8988T (cell line): ENCODE data around the gene GIPC3.

Experiments
- DNase-seq: peaks from one replicate; pipeline ENCODE4 v3.0.0; 2011

Gene GIPC3, protein sequence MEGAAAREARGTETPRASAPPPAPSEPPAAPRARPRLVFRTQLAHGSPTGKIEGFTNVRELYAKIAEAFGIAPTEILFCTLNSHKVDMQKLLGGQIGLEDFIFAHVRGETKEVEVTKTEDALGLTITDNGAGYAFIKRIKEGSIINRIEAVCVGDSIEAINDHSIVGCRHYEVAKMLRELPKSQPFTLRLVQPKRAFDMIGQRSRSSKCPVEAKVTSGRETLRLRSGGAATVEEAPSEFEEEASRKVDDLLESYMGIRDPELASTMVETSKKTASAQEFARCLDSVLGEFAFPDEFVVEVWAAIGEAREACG

DNA sequence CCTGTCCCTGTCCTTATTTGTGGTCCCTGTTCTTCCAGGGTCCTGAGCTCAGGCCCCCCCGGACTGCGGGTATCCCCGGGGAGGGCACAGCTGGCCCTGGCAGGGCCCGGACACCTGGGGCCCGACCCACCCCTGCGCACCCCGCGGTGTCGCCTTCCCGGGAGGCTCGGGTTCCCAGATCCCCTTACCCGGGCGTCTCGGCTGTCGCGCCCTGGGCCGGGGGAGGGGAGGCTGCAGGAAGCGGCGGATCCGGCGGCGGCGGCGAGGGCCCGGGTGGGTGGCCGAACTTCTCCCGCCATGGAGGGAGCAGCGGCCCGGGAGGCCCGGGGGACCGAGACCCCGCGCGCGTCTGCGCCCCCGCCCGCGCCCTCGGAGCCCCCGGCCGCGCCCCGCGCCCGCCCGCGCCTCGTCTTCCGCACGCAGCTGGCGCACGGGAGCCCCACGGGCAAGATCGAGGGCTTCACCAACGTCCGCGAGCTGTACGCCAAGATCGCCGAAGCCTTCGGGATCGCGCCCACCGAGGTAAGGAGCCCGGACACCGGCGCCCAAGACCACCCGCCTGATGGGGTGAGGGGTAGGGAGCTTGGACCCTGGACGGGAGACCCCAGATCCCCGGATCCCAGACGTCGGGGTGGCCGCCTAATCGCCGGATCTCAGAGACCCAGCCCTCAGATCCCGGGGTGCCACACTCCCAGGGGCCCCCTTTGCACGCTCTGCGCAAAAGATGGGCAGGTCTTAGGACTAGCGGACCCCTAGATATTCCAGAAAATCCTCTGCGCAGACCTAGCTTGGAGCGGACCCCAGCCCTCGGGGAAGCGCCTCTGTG, at the start of gene GIPC3:
TSS of gene GIPC3 (plus strand) at position 178 of the 826 bp plus-strand sequence. CDS start at position 298, 120 bp downstream.
- no peak for DNase-seq

DNA sequence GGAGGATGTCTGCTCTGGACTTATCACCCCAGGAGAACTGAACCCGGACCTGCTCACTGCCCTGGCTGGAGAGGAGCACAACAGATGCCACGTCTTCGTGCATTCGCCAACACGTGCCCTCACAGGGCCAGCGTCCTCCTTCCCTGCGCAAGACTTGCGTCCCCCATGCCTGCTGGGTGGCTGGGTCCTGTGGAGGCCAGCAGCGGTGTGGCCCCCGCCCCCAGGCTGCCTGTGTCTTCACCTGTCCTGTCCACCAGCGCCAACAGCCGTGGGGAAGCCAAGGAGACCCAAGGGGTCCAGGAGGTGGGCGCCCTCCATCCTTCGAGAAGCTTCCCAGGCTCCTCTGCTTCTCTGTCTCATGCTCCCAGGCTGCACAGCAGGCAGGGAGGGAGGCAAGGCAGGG, 49.7 kb upstream of the GIPC3 start:
- DNase-seq = no peak

DNA sequence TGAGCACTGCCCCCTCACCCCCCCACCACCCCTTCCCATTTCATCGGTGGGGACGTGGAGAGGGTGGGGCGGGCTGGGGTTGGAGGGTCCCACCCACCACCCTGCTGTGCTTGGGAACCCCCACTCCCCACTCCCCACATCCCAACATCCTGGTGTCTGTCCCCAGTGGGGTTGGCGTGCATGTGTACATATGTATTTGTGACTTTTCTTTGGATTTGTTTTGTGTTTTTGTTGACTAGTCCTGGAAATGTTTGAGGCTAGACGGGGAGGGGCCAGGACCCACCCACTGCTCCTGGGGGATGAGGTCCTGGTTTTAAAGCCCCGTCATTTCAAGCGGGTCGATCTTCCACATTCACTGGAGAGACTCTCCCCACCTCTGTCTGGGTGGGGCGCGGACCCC, 49.3 kb upstream of the GIPC3 start:
- no peak for DNase-seq

DNA sequence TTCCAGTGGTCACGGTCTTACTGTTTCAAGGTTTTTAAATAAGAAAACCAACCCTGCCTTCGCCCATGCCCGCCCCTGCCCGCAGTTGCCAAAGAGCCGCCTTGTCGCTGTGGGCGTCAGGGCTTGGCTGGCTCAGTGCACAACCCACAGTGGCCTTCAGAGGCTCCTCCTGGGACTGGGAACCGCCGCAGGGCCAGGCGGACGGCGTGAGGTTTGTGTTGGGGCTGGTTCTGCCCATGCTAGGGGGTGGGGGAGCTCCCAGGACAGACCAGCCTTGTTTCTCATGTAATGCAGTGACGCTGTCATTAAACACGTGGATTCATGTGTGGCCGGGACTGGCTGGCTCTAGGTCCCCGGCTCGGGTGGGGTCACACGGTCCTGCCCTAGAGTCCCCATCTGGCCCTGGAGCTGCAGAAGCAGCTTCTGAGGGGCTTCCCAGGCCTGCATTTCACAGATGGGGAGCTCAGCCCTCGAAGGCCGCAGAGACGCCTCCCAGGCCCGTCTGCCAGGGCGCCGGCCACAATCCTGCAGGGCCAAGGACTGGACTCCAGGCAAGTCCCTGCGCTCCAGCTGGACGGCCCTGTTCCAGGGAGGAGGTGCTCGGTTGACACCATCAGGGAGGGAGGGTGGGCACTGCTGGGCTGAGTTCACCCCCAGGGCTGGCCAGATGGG, 48.7 kb upstream of the GIPC3 start:
- DNase-seq = no peak

DNA sequence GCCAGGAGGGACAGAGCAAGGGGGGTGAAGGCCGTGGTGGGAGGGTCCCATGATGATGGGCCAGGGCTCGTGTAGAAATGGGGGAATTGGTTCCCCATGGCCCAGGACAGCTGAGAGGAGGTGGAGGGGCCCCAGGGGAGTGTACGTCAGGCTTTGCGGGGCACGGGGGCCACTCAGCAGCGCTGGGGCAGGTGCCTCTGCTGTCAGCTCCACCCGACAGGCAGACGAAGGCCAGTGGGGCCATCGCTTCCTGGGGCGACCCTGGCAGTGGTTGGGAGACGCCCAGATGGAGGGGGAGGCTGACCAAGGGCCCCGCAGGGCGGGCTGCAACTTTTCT, 48.2 kb upstream of the GIPC3 start:
- no peak for DNase-seq

DNA sequence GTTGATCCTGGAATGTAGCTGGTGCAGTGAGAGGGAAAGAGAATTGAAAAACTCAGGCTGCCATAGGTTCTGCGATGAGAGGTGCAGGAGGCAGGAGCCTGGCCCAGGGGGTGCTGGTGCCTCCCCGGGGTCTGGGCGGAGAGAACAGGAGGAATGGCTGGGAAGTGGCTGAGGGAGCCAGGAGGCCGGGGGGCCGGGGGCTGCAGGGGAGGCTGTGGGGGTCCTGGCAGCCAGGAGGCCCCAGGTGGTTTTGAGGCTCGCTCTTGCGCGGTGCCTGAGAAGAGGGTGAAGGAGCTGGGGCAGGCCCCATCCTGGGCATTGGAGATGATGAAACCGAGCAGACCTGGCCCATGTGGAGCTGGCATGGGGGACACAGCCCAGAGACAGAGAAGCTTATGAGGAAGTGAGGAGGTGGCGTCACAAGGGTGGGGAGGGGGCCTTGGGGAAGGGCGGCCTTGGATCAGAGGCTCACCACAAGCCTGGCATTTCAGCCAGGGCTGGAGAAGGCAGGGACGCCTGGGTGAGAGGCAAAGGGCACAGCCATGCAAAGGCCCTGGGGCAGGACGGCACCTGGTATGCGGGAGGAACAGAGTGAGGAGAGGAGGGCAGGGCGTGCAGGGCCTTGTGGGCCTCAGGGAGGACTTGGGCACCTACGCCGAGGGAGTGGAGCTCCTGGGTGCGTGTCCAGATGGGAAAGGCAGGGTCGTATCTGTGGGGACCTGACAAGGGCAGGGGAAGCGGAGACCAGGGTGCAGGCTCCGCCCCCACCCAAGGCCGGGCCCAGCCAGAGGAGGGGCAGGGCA, 47.6 kb upstream of the GIPC3 start:
- DNase-seq = no peak

DNA sequence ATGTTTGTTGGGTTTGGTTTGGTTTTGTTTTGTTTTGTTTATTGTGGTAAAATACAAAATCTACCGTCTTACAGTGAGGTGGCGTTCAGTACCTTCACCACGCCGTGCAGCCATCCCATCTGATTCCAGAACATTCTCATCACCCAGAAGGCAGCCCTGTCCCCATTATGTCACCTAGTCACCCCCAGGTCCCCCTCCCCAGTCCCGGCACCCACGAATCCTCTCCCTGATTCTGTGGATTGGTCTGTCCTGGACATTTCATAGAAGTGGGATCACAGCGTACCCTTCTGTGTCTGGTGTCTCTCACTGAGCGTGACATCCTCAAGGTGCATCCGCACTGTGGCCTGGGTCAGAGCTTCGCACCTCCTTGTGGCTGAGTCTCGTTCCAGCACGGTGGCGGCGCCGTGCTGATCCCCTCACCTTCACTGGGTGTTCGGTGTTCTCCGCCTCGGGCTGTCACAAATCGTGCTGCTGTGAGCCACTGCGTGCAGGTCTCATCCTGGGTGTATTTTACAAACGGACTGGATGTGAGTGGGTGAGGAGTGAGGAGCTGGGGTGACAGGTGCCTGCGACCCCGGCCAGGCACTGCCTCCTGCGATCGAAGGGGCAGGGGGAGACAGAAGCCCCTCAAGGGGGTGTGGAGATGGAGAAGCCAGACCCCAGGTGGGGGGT, 46.9 kb upstream of the GIPC3 start:
- no peak for DNase-seq

DNA sequence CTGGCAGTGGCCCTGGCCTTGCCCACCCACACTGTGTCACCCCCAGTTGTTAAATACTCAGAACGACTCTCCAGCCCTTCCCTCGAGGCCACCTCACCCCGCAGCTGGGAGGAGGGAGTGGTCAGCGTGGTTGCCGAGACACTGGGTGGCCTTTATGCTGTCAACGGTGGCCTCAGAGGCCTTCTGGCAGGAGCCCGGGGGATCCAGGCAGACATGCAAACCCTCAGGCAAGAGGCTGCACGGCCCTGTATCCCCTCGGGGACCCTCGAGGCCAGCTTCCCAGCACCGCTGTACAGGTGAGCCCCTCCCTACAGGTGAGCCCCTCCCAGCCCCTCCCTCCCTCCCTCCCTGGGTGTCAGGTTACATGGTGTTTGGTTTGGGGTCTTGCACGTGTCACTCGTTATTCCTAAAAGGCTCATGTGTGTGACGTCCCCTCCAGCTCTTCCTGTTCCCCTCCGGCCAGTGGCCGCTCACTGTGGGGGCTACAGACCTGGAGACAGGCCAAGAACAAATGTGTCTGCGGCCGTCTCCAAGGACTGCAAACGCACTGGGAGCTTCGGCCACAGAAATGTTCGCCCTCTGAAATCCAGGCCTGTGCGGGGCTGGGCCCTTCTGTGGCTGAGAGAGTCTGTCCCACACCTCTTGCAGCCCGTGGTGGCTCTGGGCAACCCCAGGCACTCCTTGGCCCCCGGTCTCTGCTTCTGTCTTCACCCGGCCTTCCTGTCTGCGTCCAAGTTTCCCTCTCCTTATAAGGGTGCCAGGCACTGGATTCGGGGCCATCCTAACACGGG, 46.1 kb upstream of the GIPC3 start, which contains the start of gene TEKTIP1:
TSS of gene TEKTIP1 (plus strand) at position 210 of the 791 bp plus-strand sequence. CDS start at position 214, 4 bp downstream.
- no peak for DNase-seq

DNA sequence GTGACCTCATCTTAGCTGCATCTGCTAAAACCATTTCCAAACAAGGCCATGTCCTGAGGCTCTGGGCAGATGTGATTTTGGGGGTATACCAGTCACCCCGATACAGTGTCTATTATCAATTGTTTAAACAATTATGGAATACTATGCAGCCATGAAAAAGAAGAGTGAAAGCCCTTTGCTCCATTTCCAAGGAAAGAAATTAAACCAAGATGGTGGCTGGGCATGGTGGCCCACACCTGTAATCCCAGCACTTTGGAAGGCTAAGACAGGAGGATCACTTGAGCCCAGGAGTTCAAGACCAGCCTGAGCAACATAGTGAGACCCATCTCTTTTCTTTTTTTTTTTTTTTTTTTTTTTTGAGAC, 45.5 kb upstream of the GIPC3 start:
- no peak for DNase-seq

DNA sequence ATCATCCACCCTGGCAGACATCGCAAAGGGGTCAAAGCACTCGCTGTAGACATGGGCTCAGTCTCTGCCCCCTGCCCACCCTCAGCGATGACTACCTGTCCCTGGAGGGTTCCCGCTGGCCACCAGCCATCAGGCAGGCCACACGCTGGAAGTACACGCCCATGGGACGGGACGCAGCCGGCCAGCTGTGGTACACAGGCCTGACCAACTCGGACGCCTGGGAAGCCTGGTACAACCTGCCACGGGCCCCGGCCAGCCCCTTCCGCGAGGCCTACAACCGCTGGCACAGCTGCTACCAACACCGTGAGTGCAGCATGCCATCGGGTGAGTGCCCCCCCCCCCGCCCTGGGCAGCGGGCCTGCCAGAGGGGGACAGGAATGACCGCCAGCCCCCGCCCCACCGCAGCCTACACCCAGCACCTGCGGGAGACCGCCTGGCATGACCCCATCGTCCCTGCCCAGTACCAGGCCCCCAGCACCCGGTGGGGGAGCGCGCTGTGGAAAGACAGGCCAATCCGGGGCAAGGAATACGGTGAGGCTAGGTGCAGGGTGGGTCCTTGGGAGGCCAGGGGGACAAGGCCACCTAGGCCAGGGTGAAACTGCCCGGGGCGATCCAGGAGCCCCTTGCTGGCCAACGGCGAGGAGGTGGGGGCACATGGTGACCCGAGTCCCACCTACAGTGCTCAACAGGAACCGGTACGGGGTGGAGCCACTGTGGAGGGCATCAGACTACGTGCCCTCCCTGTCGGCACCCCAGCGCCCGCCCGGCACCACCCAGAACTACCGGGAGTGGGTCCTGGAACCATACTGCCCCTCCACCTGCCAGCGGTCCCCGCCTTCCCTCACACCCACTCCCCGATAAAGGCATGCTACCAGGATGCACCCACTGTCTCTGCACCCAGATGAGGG, 41.9 kb upstream of the GIPC3 start:
- DNase-seq = no peak

DNA sequence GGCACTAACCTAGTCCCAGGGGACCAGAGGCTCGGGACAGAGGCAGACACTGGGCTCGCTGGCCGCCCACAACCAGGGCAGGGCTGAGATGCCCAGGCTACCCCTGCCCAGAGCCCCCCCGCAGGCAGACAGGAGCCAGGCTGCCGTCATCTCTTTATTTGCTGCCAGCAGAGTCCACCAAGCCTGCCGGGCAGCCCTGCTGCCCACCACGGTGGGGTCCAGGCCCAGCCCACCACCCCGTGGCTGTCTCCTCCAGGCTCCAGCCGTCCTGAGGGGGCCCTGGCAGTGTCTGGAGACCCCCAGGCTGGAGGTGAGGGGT, 41.3 kb upstream of the GIPC3 start:
- DNase-seq = no peak

DNA sequence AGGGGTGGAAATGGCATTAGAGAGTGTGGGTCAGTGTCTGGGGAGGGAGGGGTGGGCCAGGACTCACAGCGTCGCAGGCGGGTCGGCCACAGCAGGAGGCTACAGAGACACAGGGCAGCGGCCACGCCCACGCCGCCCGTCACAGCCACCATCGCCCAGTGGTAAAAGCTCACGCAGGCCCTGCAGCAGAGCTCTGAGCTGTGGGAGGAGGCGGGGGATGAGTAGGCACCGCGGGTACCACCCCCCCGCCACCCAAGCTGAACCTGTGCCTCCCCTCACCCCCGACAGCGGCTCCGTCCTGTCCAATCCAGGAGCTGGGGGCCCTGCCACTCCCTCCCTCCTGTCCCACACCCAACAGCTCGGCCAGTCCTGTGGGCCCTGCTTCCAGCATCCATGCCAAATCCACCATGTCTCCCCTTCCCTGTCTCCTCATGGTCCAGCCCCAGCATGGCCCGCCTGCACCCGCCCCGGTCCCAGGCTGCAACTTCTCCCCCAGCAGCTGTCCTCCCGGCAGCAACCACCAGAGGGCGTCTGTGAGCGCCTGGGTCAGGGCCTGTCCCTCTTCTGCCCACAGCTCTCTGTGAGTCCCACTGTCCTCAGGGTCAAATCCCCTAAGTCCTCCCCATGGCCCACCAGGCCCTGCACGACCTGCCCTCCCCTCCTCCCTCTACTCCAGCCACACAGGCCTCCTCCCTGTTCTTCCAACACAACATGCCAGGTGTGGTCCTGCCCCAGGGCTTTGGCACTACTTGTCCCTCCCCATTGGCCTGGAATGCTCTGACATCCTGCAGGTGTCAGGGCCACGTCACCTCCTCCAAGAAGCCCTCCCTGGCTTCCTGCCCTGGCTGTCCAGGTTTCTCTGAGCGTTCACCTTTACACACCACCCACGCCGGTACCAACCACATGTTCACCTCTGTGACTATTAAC, 40.3 kb upstream of the GIPC3 start:
- peak; percentile 78 for DNase-seq

DNA sequence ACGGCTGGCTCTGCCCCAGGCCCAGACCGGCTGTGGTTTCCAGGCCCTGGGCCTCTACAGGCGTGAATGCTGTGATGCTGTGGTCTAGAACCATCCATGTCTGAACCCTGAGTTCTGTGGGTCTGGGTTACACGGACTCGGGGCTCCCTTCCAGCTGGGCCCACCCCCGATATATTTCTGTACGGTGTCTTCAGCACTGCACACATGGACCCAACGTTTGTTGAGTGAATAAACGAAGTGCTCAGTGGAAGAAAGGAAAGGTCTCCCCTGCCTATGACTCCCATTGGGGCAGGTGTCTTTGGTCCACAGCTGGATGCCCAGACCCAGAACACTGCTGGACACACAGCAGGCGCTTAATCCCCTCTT, 39.6 kb upstream of the GIPC3 start:
- DNase-seq = no peak

DNA sequence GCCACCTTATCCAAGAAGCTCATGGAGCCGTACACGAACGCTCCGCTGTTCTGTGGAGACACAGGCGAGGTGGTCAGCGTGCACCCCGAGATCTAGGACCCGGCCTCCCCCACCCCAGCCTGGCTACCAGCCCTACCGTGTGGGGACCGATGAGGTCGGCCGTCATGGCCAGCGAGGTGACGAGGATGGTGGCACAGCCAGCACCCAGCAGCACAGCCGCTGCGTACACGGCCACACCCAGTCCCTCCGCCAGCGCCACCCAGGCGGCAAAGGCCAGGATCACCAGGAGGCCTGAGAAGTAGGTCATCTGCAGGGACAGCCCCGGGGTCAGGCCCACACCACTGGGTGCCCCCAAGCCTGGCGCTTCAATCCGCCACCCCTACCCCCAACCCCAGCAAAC, 39.2 kb upstream of the GIPC3 start:
- no peak for DNase-seq

DNA sequence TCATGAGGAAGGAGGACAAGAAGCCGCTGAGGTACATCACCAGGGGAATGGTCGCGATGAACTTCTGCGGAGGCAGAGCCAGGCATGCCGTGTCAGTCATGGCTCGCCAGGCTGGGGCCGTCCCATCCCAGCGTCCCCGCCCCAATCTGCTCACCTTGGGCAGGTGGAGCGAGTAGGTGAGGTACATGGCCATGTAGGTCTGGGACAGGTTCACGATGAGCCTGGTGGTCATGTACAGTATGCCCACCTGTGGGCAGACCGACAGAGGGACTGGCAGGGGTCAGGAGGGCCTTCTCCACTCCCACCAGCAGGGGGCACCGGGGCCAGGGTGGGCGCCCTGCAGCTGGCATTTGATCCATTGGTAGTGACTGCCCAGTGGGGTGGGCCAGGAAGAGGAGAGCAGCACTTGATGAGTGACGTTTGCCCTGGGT, 38.0 kb upstream of the GIPC3 start:
- DNase-seq = no peak

DNA sequence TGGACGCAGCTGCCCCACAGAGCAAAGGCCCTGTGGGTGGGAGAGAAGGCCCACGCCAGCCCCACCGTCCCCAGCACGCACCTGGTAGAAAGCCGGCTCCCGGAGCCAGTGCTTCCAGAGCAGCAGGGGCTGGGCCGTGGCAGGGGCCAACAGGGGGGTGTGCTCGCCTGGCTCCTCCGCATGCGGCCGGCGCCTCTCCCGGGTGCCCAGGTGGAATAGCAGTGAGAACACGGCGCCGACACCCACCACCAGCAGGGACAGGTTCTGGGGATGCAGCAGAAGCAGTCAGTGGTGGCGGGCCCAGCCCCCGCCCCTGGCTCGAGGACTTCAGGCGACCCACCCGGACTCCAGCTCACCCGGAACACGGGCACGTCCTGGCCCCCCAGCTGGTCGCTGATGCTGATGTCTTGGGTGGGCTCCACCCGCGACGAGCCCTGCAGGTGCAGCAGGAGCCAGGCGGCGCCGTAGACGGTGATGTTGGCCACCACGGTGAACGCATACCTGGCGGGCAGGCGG, 37.5 kb upstream of the GIPC3 start:
- no peak for DNase-seq

DNA sequence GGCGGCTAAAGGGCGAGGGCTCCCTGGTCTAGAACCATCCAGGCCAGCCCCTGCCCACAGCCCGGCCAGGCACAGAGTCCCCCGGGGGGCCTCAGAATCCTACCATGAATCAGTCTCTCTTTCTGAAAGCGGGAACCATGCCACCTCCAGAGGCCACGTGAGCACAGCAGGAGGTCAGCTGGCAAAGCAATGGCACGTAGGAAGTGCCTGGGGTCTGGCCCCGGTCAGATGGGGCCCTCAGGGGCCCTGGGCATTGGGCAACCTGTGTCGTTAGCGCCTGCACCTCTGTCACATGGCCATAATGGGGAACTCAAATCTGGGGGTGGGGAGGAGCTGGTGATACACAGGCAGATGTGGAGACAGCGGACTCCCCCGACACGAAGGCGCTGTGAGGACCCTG, 36.7 kb upstream of the GIPC3 start:
- DNase-seq = peak; percentile 7

DNA sequence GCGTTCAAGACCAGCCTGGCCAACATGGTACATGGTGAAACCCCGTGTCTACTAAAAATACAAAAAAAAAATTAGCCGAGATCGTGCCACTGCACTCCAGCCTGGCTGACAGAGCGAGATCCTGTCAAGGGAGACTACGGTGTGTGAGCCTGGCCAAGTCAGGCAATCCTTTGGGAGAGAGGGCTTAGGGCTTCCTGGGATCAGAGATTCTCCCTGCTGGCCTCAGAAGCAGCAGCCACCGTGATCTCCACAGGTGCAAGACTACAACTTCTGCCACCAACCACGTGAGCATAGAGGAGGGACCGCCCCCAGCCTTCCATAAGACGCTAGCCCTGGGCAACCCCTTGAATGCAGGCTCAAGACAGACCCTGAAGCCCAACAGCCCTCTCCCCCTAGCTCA, 35.5 kb upstream of the GIPC3 start:
- DNase-seq = peak; percentile 4
